ENCODE data around the gene AP2A2.

Gene AP2A2

GRCh38 chr11:914747-915501 is 10.7 kb upstream of the AP2A2 start:
- Histone ChIP-seq H3K27ac (peak overlapping the region in 9 of 21 experiments; percentile 28 to 83 (median 63)), H3K4me3 (no peak overlapping the region)

GRCh38 chr11:917426-917825 is 8.2 kb upstream of the AP2A2 start:
- H3K27ac ChIP-seq: no peak overlapping the region

DNA sequence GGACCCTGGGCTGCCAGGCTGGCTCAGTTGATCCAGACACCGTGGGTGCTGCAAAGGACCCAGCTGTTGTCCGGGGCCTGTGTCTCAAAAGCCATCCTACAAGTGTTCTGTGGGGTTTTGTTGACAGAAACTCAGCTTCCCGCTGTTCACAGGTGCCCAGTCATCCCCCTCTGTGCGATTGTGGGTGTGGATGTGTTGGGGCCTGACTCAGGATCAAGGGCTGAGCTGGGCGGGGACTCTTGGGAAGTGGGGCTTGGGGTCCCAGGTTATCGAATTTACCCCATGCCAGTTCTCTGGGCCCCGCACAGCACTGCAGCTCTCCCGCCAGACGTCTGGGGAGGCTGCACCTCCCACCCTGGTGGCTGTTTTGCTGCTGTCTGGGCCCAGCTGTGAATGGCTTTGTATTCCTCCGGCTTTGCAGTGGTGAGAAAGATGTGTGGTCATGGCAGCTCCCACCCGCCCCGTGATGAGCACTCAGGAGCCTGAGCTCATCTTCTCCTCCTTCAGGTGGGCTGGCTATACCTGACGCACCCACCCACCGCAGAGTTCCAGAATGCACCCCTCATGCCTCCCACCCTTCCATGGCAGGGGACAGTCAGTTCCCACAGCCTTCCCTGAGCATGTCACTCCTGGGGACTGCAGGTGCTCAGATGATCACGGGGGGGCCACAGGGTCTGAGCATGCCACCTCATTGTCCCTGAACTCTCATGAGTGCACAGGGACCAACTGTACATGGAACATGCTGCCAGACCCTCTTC is 3.6 kb upstream of the AP2A2 start:
- H3K4me3 ChIP-seq: no peak overlapping the region
- no peak overlapping the region for H3K27ac ChIP-seq

More at GRCh38 chr11:917426-917825, 8.2 kb upstream of the AP2A2 start:
- no peak overlapping the region for H3K4me3 ChIP-seq

DNA sequence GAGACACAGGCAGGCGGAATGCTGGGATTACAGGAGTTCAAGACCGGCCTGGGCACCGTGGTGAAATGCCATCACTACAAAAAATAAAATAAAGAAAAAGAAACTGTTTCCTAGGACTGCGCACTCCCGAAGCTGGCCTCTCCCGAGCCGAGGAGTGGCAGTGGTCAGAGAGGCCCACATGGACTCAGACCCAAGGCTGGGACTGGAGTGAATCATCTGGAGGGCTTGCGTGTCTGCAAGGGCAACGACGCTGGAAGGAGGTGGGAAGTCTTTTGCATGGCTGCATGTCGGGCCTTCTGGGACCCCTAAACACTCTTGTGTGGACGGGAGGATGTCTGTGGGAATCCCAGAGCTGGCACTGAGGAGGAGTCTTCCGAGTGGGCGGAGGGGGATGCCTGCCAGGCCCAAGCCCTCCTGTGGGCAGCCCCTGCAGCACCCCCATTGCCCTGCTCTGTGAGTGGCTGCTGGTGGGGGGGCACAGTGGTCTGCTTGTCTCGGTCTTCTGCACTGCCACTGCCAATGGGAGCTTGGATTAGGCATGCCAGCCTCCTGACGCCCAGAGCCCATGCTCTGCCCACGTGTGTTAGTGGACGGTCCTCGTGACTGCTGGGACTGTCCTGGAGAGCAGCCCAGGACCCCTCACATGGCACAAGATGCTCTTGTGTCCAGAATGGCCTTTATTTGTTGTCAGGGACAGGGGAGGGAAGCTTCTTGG is 1.8 kb upstream of the AP2A2 start:
- no peak overlapping the region for H3K4me3 ChIP-seq
- H3K27ac ChIP-seq: peak overlapping the region in 15 of 21 experiments; percentile 13 to 97 (median 69)

DNA sequence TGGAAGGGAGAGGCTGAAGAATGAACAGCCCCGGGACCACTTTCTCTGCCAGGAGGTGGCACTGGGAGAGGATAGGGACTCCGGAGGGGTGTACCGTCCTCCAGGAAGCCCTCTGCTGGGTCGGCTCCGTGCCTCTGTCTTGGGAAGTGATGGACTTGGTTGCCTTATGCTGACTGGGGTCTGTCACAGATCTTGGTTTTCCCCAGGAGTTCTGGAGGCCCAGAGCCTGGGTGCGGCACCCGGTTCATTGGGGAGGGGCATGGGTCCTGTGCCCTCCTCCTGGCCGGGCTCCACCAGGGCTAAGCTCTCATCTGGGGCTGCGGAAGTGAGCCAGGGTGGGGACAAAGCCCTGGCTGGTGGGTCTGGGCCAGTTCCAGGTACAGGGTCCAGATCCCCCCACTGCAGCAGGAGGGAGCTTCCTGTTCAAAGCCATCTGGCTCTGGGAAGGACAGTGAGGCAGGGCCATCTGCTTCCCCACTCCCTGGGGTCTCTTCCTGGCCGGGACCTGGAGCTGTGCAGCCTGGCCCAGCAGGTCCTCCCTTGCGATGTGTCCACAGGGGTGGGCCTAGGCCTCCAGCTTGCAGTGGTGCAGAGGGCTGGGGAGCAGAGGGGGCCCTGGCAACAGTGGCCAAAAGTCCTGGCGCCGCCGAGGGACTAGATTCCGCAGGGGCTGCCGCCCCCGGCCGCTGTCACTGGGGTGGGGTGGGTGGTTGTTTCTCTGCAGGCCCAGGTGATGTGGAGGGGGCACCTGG is 1.1 kb upstream of the AP2A2 start:
- Histone ChIP-seq H3K4me3 (peak overlapping the region in 2 of 7 experiments; percentile 69 to 96), H3K27ac (peak overlapping the region in 18 of 21 experiments; percentile 8 to 97 (median 82))

DNA sequence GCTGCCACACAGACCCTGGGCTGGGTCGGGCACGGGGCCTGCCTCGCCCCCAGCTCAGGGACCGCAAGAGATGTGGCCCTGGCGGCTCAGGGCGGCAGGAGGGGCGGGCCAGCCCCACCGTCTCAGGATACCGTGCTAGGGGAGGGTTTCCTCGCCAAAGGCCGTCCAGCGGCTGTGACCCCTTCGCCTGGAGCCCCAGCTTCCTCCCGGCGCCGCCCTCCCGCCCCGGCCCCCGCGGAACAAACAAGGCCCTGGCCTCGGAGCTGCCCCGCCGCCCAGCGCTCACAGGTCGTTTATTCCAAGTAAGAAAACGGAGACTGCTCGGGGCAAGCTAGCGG is 543 bp upstream of the AP2A2 start:
- H3K27ac ChIP-seq: peak overlapping the region in 19 of 21 experiments; percentile 8 to 97 (median 91)
- H3K4me3 ChIP-seq: peak overlapping the region; percentile 21 to 96 (median 84)

GRCh38 chr11:926341-926916 is 759 bp downstream of the AP2A2 start:
- peak overlapping the region; percentile 85 to 97 (median 92) for H3K27ac ChIP-seq
- peak overlapping the region; percentile 62 to 96 (median 84) for H3K4me3 ChIP-seq

DNA sequence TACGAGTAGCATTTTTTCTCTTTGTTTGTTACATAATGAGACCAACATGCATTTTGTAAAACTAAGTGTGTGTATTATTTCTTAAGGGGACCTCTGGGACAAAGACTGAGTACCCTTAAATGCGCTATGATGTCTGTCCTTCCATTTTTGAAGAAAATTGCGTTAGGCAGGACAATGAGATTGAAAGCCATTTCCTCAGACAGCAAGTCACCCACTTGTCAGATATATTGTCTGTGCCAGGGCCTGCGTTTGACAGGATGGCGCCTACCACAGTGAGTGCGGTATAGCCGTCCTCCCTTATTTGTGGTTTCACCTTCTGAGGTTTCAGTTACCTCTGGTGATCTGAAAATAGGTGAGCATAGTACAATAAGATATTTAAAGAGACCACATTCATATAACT is 2.2 kb downstream of the AP2A2 start:
- H3K27ac ChIP-seq: peak overlapping the region in 7 of 21 experiments; percentile 3 to 35 (median 26)

GRCh38 chr11:928786-929185 is 3.1 kb downstream of the AP2A2 start:
- Histone ChIP-seq H3K27ac (peak overlapping the region in 5 of 21 experiments; percentile 3 to 43 (median 11)), H3K4me3 (no peak overlapping the region)

More for the DNA sequence above, 2.2 kb downstream of the AP2A2 start:
- no peak overlapping the region for H3K4me3 ChIP-seq

- peak overlapping the region in 1 of 21 experiments; percentile 43 for H3K27ac ChIP-seq
- no peak overlapping the region for H3K4me3 ChIP-seq
These were observed 3.7 kb downstream of the AP2A2 start for GRCh38 chr11:929405-929804.

DNA sequence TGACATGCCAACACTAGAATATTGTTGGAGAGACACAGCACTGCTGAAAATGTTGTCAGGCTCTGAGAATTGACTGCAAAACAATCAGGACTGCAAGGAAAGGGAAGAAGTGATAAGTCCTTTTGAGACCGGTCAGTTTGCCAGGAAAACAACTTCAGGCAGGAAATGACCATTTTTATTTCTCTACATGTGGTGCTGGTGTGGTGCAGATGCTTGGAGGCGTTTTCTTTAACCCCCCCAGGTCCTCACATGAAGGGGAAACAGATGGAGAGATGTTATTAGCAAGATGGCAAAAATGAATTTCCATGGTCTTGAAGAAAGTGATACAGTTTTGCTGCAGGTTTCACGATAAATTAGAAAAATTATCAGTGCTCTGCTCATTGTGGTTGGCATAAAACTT is 5.7 kb downstream of the AP2A2 start:
- H3K27ac ChIP-seq: peak overlapping the region in 5 of 21 experiments; percentile 1 to 80 (median 61)
- no peak overlapping the region for H3K4me3 ChIP-seq

- Histone ChIP-seq H3K4me3 (no peak overlapping the region), H3K27ac (peak overlapping the region in 13 of 21 experiments; percentile 8 to 80 (median 57))
These were observed 6.8 kb downstream of the AP2A2 start for GRCh38 chr11:932435-932834.

DNA sequence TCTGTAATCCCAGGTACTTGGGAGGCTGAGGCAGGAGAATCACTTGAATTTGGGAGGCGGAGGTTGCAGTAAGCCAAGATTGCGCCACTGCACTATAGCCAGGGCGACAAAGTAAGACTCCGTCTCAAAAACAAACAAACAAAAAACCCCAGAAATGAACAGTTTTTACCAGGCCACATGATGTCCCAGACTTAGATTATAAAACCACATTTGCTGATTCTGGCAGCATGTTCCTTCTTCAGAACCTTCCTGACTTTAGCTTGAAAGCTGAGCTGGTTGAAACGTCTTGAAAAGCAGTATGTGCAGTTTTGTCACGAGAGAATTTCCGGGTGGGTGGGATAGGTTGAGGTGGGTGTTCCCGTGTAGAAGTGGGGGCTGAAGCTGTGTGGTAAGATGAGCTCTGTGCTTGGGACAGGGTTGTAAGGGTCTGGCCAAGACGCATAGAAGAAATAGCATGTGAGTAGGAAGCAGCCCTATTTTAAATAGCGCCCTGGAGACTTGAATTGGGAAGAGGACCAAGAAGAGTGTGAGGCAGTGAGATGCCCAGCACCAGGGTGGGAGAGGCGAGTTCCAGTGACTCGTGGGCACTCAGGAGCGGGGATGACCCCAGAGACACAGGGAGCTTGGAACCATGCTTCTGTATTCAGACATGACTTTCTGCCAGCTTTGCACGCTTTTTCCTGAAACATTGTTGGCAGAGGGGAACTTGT is 7.6 kb downstream of the AP2A2 start:
- no peak overlapping the region for H3K4me3 ChIP-seq
- H3K27ac ChIP-seq: peak overlapping the region in 19 of 21 experiments; percentile 3 to 78 (median 55)

DNA sequence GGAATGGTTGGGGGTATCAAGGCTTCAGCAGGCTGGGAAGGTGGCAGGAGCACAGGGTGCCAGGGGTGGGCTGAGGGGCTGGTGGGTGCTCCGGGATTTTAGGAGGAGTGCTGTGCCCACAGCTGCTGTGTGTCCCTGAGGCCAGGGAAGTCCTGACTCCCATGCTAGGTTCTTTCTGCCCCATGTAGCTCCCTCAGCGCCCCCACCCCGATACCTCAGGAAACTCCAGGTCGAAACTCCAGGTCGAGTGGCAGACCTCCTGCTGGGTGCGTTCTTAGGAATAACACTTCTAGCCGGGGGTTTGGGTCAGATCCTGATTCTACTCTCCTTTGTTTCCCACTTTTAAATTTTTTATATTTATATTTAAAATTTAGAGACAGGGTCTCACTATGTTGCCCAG is 8.3 kb downstream of the AP2A2 start:
- Histone ChIP-seq H3K27ac (peak overlapping the region in 17 of 21 experiments; percentile 3 to 78 (median 56)), H3K4me3 (no peak overlapping the region)

DNA sequence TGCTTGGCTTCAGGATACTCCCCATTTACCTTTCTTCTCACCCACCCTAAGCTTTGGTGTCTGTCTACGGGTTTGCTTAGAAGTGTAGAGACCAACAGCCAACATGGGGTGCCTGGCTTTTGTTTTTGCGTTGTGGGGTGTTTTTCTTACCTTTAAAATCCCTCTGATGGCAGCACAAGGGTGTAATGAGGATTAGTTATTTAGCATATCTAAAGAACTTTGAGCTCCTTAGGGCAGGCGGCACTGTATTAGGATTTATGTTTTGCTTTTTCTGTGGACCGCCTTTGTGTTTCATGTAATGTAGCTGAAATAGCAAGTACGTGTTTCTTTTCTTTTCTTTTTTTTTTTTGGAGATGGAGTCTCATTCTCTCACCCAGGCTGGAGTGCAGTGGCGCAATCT is 8.9 kb downstream of the AP2A2 start:
- Histone ChIP-seq H3K4me3 (no peak overlapping the region), H3K27ac (peak overlapping the region in 3 of 21 experiments; percentile 50 to 70 (median 60))

DNA sequence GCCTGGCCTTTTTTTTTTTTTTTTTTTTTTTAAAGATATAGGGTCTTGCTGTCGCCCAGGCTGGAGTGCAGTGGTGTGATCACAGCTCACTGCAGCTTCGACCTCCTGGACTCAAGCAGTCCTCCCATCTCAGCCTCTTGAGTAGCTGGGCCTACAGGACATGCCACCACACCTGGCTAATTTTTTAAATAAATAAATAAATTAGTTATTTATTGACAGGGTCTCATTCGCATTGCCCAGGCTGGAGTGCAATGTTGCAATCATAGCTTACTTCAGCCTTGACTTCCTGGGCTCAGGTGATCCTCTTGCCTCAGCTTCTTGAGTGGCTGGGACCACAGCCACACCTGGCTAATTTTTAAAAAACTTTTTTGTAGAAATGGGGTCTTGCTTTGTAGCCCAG is 10.5 kb downstream of the AP2A2 start:
- no peak overlapping the region for H3K4me3 ChIP-seq
- H3K27ac ChIP-seq: no peak overlapping the region

GRCh38 chr11:937841-938261 is 12.2 kb downstream of the AP2A2 start:
- Histone ChIP-seq H3K27ac (no peak overlapping the region), H3K4me3 (no peak overlapping the region)

DNA sequence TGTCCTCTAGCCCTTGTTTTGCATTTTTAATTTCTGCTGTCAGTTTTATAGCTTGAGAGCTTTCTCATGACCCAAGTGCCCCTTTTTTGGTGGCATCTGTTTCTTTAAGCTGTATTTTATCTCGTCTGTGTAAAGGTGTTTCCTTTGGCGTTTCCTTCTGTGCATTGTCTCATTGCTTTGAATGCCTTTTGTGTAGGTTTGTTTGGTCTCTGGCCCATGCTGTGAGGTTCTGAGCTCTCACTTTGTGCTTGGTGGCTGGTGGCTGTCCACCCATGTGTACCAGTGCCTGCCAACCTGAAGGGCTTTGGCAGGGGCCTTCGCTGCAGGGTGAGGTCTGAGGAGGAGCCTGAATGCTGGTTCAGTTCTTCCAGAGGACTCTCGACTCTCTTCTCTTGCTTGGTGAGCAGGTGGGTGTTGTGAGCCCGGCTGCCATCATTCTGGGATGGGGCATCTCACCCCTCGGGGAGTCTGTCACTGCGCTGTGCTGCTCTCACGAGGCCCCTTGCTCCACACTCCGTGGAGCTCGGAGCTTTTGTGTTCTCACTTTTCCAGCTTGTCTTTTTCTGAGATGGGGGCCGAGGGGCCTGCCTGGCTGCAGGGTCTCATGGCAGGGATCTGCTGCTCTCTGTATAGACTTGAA is 14.9 kb downstream of the AP2A2 start:
- Histone ChIP-seq H3K4me3 (no peak overlapping the region), H3K27ac (no peak overlapping the region)
